ENCODE measurements around the gene ADAM17. TPM values are rescaled to one million over a fixed set of nuclear protein-coding genes. Genes with fewer than 3 reads are reported as not detected.

ADAM17 gene
- total and polyA plus RNA-seq, 5 experiments from 2014 or later: 6.9 to 27.9 (median 7.8) TPM

DNA sequence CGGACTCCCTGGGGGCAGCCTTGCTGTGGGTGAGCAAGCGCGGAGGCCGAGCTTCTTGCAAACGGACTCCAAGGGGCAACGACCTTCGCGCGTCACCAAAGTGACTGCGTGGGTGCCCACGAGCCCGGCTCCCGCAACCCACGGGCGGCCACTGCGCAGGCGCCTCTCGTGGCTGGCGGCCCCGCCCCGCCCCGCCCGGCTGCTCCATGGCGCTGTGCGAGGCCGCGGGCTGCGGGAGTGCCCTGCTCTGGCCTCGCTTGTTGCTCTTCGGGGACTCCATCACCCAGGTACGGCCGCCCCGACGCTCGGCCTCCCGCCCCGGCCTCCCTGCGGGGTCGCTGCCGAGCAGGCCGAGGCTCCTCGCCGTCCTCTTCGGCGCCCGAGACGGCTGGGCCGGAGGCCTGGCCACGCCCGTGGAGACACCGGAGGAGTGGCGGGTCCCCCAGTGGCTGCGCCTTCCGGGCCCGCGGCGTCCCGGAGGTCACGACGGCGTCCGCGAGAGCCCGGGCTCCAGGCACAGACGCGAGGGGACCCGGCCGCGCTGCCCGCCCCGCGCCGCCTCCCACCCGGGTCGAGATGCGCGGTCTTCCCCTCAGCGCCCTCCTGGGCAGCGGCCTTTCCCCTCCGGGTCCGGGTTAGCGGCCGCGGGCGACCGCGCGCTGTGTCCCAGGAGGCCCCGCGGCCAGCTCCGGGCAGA, 81.1 kb downstream of the ADAM17 start, which contains the start of gene IAH1:
Gene IAH1 (plus strand): TSS at position 191 of the 697 bp plus-strand sequence. CDS start 16 bp downstream, at position 207.
- Mint-ChIP-seq H3K27ac (peak within 1 kb of the TSS; percentile 61 to 97 (median 92)), H3K9me3 (no peaks in the 10 kb centered on the region), H3K4me1 (peaks cover 17 to 55% (median 43%) of the 10 kb centered on the region in 4 donors), H3K36me3 (peaks cover 0 to 30% (median 7%) of the 10 kb centered on the region in 3 donors), H3K4me3 (peak within 1 kb of the TSS; percentile 76 to 89 (median 84)), H3K27me3 (no peaks in the 10 kb centered on the region)
- POLR2A ChIA-PET: interaction anchor here (0.8 to 3.5 kb wide), 8 partner anchors 12 to 156 kb away, joined by 3 to 39 read pairs (median 6); partner anchors contain the start of genes ADAM17, CPSF3, ITGB1BP1 and YWHAQ
- ATAC-seq: peak; percentile 81 to 84
- DNase-seq: peak; percentile 62 to 87 (median 76)

DNA sequence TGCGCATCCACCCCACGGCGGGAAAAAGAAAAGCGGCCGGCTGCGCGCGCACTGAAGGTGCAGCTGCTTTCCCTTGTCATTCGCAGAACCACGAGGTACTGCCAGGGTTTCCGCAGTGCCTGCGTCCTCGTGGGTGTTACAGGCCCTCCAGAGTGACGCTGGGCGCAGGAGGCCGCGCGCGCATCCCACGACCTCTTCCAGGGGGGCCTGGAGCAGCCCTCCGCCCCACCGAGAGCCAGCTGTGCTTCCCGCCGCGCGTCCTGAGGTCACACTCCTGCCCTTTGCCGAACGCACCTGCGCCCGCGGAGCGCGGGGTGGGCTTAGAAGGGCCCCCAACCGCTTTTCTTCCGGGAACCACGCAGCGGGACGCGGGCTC, 81.7 kb downstream of the ADAM17 start:
- H3K27ac Mint-ChIP-seq: peak overlapping the region; percentile 54 to 97 (median 92)
- peak; percentile 77 to 79 for ATAC-seq
- POLR2A ChIA-PET: interaction anchor here (0.8 to 3.5 kb wide), 9 partner anchors 13 to 1410 kb away, joined by 3 to 39 read pairs (median 5); partner anchors contain the start of genes ADAM17, CPSF3, ITGB1BP1 and YWHAQ

GRCh38 chr2:9473308-9473984, 82.2 kb downstream of the ADAM17 start:
- Mint-ChIP-seq H3K27me3 (no peaks in the 10 kb centered on the region), H3K4me1 (peaks cover 13 to 47% (median 36%) of the 10 kb centered on the region in 4 donors), H3K9me3 (no peaks in the 10 kb centered on the region), H3K4me3 (peak overlapping the region; percentile 76 to 88 (median 84)), H3K27ac (peak overlapping the region; percentile 54 to 97 (median 92)), H3K36me3 (peaks cover 0 to 24% (median 9%) of the 10 kb centered on the region in 3 donors)
- POLR2A ChIA-PET: interaction anchor here (0.8 to 3.5 kb wide), 9 partner anchors 13 to 1410 kb away, joined by 3 to 39 read pairs (median 5); partner anchors contain the start of genes ADAM17, CPSF3, ITGB1BP1 and YWHAQ
- ATAC-seq (peak; percentile 8 to 15), DNase-seq (peak in 3 of 10 donors; percentile 3 to 67 (median 20))

More for the DNA sequence above, 81.7 kb downstream of the ADAM17 start:
- peak in 9 of 10 donors; percentile 59 to 90 (median 67) for DNase-seq
- Mint-ChIP-seq H3K4me3 (peak overlapping the region; percentile 76 to 88 (median 84)), H3K36me3 (peaks cover 0 to 27% (median 9%) of the 10 kb centered on the region in 3 donors), H3K9me3 (no peaks in the 10 kb centered on the region), H3K27me3 (no peaks in the 10 kb centered on the region), H3K4me1 (peaks cover 15 to 51% (median 39%) of the 10 kb centered on the region in 4 donors)

GRCh38 chr2:9472511-9472910, 83.1 kb downstream of the ADAM17 start:
- H3K27me3 Mint-ChIP-seq: no peaks in the 10 kb centered on the region
- DNase-seq (no peak), ATAC-seq (no peak)
- peak overlapping the region in 9 of 10 donors; percentile 19 to 88 (median 84) for H3K4me3 Mint-ChIP-seq
- no peaks in the 10 kb centered on the region for H3K9me3 Mint-ChIP-seq
- POLR2A ChIA-PET: interaction anchor here (0.7 to 3.5 kb wide), 3 partner anchors 49 to 857 kb away, joined by 3 to 22 read pairs (median 18); partner anchors contain the start of genes CPSF3, ITGB1BP1 and YWHAQ
- H3K27ac Mint-ChIP-seq: peak overlapping the region in 8 of 10 donors; percentile 5 to 95 (median 36)
- peaks cover 11 to 39% (median 30%) of the 10 kb centered on the region in 4 donors for H3K4me1 Mint-ChIP-seq
- H3K36me3 Mint-ChIP-seq: peaks cover 0 to 26% (median 9%) of the 10 kb centered on the region in 3 donors

GRCh38 chr2:9471206-9471605, 84.4 kb downstream of the ADAM17 start:
- ATAC-seq (no peak), DNase-seq (no peak)
- peaks cover 10 to 26% (median 21%) of the 10 kb centered on the region in 4 donors for H3K4me1 Mint-ChIP-seq
- H3K9me3 Mint-ChIP-seq: no peaks in the 10 kb centered on the region
- no peaks in the 10 kb centered on the region for H3K27me3 Mint-ChIP-seq
- H3K27ac Mint-ChIP-seq: peak overlapping the region in 1 of 10 donors; percentile 25
- H3K4me3 Mint-ChIP-seq: no peak overlapping the region
- POLR2A ChIA-PET: no interaction called here
- peaks cover 0 to 24% (median 13%) of the 10 kb centered on the region in 3 donors for H3K36me3 Mint-ChIP-seq

GRCh38 chr2:9467687-9468086, 87.9 kb downstream of the ADAM17 start:
- H3K27me3 Mint-ChIP-seq: no peaks in the 10 kb centered on the region
- peak overlapping the region in 1 of 10 donors; percentile 20 for H3K27ac Mint-ChIP-seq
- H3K36me3 Mint-ChIP-seq: peaks cover 0 to 44% (median 15%) of the 10 kb centered on the region in 3 donors
- ATAC-seq (no peak), DNase-seq (no peak)
- peaks cover 0 to 4% (median 3%) of the 10 kb centered on the region in 4 donors for H3K4me1 Mint-ChIP-seq
- POLR2A ChIA-PET: no interaction called here
- no peak overlapping the region for H3K4me3 Mint-ChIP-seq
- H3K9me3 Mint-ChIP-seq: no peaks in the 10 kb centered on the region

- H3K27me3 Mint-ChIP-seq: no peaks in the 10 kb centered on the region
- no peaks in the 10 kb centered on the region for H3K9me3 Mint-ChIP-seq
- H3K36me3 Mint-ChIP-seq: peaks cover 0 to 51% (median 10%) of the 10 kb centered on the region in 3 donors
- H3K4me1 Mint-ChIP-seq: peaks cover 0 to 3% (median 0%) of the 10 kb centered on the region in 4 donors
- DNase-seq (no peak), ATAC-seq (no peak)
- POLR2A ChIA-PET: no interaction called here
- no peak overlapping the region for H3K4me3 Mint-ChIP-seq
- peak overlapping the region in 1 of 10 donors; percentile 57 for H3K27ac Mint-ChIP-seq
These were observed 89.4 kb downstream of the ADAM17 start for GRCh38 chr2:9466147-9466683.

- peaks cover 0 to 3% (median 0%) of the 10 kb centered on the region in 4 donors for H3K4me1 Mint-ChIP-seq
- ATAC-seq: no peak
These were observed 90.5 kb downstream of the ADAM17 start for GRCh38 chr2:9465170-9465569.

DNA sequence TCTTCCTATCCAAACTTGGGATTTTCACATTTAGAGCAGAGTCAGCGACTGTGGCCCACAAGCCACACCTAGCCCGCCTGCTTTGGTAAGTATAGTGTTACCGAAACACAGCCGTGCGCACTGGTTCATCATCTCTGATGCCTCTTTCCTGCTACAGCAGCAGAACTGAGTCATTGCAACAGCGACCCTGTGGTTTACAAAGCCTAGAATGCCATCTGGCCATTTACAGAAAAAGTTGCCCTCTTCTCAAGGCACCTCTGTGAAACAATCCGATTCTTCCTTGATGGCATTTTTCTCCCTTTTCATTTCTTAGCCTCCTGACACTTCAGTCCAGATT, 92.0 kb downstream of the ADAM17 start:
- Mint-ChIP-seq H3K4me3 (no peak overlapping the region), H3K9me3 (no peaks in the 10 kb centered on the region), H3K27me3 (no peaks in the 10 kb centered on the region), H3K27ac (peak overlapping the region in 1 of 10 donors; percentile 37), H3K4me1 (peaks cover 0 to 3% (median 0%) of the 10 kb centered on the region in 4 donors), H3K36me3 (peaks cover 0 to 71% (median 16%) of the 10 kb centered on the region in 3 donors)
- POLR2A ChIA-PET: no interaction called here
- DNase-seq: no peak
- ATAC-seq: no peak

More at GRCh38 chr2:9465170-9465569, 90.5 kb downstream of the ADAM17 start:
- peak overlapping the region in 1 of 10 donors; percentile 2 for H3K27ac Mint-ChIP-seq
- no peaks in the 10 kb centered on the region for H3K27me3 Mint-ChIP-seq
- DNase-seq: no peak
- no peaks in the 10 kb centered on the region for H3K9me3 Mint-ChIP-seq
- no peak overlapping the region for H3K4me3 Mint-ChIP-seq
- POLR2A ChIA-PET: no interaction called here
- H3K36me3 Mint-ChIP-seq: peaks cover 0 to 59% (median 16%) of the 10 kb centered on the region in 3 donors

DNA sequence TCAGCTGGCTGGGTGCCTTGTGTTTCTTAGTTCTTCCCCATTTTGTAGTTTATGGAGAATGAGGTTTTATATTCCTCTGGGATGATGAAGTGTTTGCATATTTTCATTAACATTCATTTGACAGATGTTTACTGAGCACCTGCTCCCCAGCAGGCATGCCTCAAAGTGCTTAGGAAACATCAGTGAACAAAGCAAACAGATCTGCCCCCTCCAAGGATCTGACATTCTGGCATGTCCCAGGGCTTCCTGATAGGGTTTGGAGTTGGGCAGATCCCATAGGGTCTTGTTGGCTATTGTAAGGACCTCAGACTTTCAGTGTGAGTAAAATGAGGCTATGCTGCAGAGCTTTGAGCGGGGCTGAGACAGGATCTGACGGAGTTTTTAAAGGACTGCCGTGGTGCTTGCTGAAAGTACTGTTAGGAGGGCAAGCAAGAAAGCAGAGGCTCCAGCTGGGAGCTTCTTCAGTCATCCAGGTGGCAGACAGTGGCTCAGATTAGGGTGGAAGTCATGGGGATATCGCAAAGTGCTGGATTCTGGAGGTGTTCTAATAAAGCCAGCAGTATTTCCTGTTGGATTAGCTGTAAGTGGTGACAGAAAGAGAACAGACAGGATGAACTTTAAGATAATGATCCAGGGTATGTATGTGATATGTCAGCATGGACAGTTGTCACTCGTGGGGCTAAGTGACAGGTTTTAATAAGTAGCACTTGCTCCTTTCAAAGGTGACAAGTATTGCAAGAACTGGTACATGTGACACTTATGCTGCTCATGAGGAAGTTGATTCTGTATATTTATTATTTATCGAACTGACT, 92.5 kb downstream of the ADAM17 start:
- Mint-ChIP-seq H3K4me3 (no peak overlapping the region), H3K4me1 (peaks cover 0 to 3% (median 0%) of the 10 kb centered on the region in 4 donors), H3K27ac (peak overlapping the region in 2 of 10 donors; percentile 31 to 37), H3K36me3 (peaks cover 0 to 68% (median 16%) of the 10 kb centered on the region in 3 donors), H3K9me3 (no peaks in the 10 kb centered on the region), H3K27me3 (no peaks in the 10 kb centered on the region)
- POLR2A ChIA-PET: interaction anchor here (0.6 kb wide), 1 partner anchor 96 kb away, joined by 6 read pairs; no protein-coding TSS in a partner anchor
- ATAC-seq: no peak
- no peak for DNase-seq

- Mint-ChIP-seq H3K36me3 (peaks cover 0 to 71% (median 16%) of the 10 kb centered on the region in 3 donors), H3K4me3 (no peak overlapping the region), H3K9me3 (no peaks in the 10 kb centered on the region), H3K4me1 (peaks cover 0 to 3% (median 0%) of the 10 kb centered on the region in 4 donors), H3K27me3 (no peaks in the 10 kb centered on the region), H3K27ac (no peak overlapping the region)
- DNase-seq (no peak), ATAC-seq (no peak)
- POLR2A ChIA-PET: interaction anchor here (0.6 kb wide), 1 partner anchor 97 kb away, joined by 6 read pairs; no protein-coding TSS in a partner anchor
These were observed 93.3 kb downstream of the ADAM17 start for GRCh38 chr2:9462313-9462712.

All from naive thymus-derived CD8-positive, alpha-beta T cell (primary cell).